Measurements from ENCODE around the gene HDLBP. TPM values are rescaled to one million over a fixed set of nuclear protein-coding genes. Genes with fewer than 3 reads are reported as not detected.

Gene HDLBP
- total RNA-seq, 1 donor: 1,418 TPM

DNA sequence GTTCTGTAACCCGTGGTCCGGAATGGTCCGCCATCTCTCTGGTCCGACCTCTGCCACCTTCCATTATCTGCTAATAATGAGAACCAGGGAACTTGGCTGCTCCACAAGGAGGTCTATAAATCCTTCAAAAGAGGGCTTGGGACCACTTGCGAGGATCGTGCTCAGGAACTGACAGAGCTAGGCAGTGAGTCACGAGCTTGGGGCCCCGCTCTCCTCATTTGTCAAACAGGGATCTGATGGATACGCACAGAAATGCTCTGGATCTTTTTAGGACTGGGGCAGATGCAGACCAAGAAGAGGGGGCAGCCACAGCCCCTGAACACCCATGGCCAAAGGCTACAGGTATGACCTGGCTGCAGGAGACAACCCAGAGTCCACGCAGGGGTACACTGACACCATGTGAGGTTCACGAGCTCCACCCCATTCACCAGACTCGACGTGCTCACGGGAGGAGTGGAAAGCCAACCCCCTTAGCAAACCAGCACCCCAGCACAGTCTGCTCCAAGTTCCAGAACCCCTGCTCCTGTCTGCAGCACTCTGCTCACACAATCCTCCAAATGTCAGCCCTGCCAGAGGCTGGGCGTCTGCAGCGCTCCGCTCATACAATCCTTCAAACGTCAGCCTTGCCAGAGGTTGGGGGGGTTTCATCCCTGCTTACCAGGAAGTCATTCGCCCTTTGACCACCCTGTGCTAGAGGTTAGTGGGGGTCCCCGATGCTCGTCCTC is 81.2 kb downstream of the HDLBP start:
- Histone ChIP-seq H3K4me1 (ENCODE audit: insufficient read depth, low read length) (no peaks in the 10 kb centered on the region), H3K27me3 (ENCODE audit: insufficient read depth, low read length) (no peaks in the 10 kb centered on the region), H3K36me3 (ENCODE audit: insufficient read depth, low read length) (peaks cover 90% of the 10 kb centered on the region), H2AFZ (ENCODE audit: low read length) (no peak overlapping the region), H3K27ac (ENCODE audit: low read depth, low read length) (no peak overlapping the region), H3K4me2 (ENCODE audit: insufficient read depth, low read length) (no peak overlapping the region), H3K79me2 (ENCODE audit: insufficient read depth, low read length) (peaks cover 68% of the 10 kb centered on the region), H3K4me3 (ENCODE audit: insufficient read depth, low read length) (no peak overlapping the region), H4K20me1 (ENCODE audit: insufficient read depth, low read length) (peaks cover 79% of the 10 kb centered on the region), H3K9me3 (ENCODE audit: low read depth, low read length) (no peaks in the 10 kb centered on the region)
- TF ChIP-seq, protein P1, sequence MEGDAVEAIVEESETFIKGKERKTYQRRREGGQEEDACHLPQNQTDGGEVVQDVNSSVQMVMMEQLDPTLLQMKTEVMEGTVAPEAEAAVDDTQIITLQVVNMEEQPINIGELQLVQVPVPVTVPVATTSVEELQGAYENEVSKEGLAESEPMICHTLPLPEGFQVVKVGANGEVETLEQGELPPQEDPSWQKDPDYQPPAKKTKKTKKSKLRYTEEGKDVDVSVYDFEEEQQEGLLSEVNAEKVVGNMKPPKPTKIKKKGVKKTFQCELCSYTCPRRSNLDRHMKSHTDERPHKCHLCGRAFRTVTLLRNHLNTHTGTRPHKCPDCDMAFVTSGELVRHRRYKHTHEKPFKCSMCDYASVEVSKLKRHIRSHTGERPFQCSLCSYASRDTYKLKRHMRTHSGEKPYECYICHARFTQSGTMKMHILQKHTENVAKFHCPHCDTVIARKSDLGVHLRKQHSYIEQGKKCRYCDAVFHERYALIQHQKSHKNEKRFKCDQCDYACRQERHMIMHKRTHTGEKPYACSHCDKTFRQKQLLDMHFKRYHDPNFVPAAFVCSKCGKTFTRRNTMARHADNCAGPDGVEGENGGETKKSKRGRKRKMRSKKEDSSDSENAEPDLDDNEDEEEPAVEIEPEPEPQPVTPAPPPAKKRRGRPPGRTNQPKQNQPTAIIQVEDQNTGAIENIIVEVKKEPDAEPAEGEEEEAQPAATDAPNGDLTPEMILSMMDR (IDR thresholded peaks at IDR 0.05; ENCODE audit: extremely low read depth, low read depth, low read length): no peak
- peak; percentile 82 for DNase-seq (ENCODE audit: insufficient read length, low spot score, missing footprints)

DNA sequence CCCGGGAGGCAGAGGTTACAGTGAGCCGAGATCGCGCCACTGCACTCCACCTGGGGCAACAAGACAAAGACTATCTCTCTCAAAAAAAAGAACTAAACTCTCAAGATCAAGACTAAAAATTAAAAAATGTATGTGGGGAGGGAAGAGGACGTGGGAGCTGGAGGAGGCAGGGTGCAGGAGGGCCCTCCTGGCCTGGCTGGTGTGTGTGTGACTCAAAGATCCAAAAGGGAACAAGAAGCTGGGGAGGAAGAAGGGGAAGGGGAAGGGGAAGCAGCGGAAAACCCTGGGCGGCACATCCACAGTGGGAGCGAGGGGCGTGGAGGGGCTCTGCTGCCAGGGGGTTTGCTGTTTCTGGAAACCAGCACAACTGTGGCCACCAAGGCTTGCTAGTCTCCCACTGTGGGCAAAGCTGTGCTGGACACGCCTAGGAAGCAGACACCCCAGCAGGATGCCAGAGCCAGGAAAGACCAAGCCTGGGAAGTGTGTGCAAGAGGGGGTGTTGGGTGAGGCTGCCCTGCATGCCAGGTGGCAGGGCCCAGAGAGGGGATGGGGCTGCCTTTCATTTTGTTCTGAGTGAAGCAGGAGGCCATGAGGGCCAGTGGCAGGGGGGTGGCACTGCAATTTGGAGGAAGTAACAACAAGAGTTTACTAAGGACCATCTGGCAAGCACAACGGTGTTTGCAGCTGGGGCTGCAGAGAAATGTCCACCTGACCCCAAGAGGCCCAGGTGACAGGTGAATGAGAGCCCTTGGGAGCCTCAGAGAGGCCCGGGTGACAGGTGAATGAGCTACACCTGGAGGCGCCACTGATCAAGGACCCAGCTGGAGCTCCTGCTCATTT is 82.5 kb downstream of the HDLBP start:
- Histone ChIP-seq H3K4me3 (ENCODE audit: insufficient read depth, low read length) (no peak overlapping the region), H3K79me2 (ENCODE audit: insufficient read depth, low read length) (peaks cover 62% of the 10 kb centered on the region), H3K27ac (ENCODE audit: low read depth, low read length) (no peak overlapping the region), H4K20me1 (ENCODE audit: insufficient read depth, low read length) (peaks cover 79% of the 10 kb centered on the region), H3K4me1 (ENCODE audit: insufficient read depth, low read length) (no peaks in the 10 kb centered on the region), H3K4me2 (ENCODE audit: insufficient read depth, low read length) (no peak overlapping the region), H2AFZ (ENCODE audit: low read length) (no peak overlapping the region), H3K27me3 (ENCODE audit: insufficient read depth, low read length) (no peaks in the 10 kb centered on the region), H3K36me3 (ENCODE audit: insufficient read depth, low read length) (peaks cover 90% of the 10 kb centered on the region), H3K9me3 (ENCODE audit: low read depth, low read length) (no peaks in the 10 kb centered on the region)
- peak; percentile 71 for DNase-seq (ENCODE audit: insufficient read length, low spot score, missing footprints)
- TF ChIP-seq, protein P1 (IDR thresholded peaks at IDR 0.05; ENCODE audit: extremely low read depth, low read depth, low read length): no peak

DNA sequence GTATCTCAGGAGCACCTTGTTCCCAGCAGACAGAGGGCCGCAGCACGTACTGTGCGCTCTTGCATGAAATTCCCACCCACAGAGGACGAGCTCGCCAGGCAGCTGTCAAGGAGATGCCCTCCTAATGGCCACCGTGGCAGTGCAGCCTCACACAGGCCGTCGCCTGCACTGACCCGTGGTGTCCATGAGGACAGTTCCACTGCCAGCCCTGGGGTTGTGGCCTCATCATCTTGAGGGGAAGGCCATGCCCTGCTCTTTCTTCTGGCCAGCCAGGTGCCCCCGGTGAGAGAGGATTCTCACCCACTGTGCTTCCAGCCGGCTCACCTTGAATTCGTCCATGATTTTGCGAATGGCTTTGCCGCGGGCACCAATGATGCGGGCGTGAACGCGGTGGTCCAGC is 85.0 kb downstream of the HDLBP start:
- peak; percentile 21 for DNase-seq (ENCODE audit: insufficient read length, low spot score, missing footprints)
- Histone ChIP-seq H4K20me1 (ENCODE audit: insufficient read depth, low read length) (peaks cover 74% of the 10 kb centered on the region), H3K27me3 (ENCODE audit: insufficient read depth, low read length) (no peaks in the 10 kb centered on the region), H3K27ac (ENCODE audit: low read depth, low read length) (no peak overlapping the region), H2AFZ (ENCODE audit: low read length) (no peak overlapping the region), H3K4me1 (ENCODE audit: insufficient read depth, low read length) (no peaks in the 10 kb centered on the region), H3K79me2 (ENCODE audit: insufficient read depth, low read length) (peaks cover 40% of the 10 kb centered on the region), H3K36me3 (ENCODE audit: insufficient read depth, low read length) (peaks cover 85% of the 10 kb centered on the region), H3K4me2 (ENCODE audit: insufficient read depth, low read length) (no peak overlapping the region), H3K9me3 (ENCODE audit: low read depth, low read length) (no peaks in the 10 kb centered on the region), H3K4me3 (ENCODE audit: insufficient read depth, low read length) (no peak overlapping the region)
- TF ChIP-seq, protein P1 (IDR thresholded peaks at IDR 0.05; ENCODE audit: extremely low read depth, low read depth, low read length): no peak

Data from osteoblast (primary cell).